ENCODE data around the gene HRH1. TPM values are rescaled to one million over a fixed set of nuclear protein-coding genes. Genes with fewer than 3 reads are reported as not detected.

HRH1 gene
- total RNA-seq, 1 experiment from 2014 or later, result 1.3 TPM

- no peaks in the 10 kb centered on the region for H3K9me3 Mint-ChIP-seq (ENCODE audit: unreplicated experiment)
Observed at GRCh38 chr3:11168406-11168805, 14.1 kb downstream of the HRH1 start.

GRCh38 chr3:11168881-11169805 lies 14.8 kb downstream of the HRH1 start:
- no peak for TF ChIP-seq CTCF (IDR thresholded peaks at IDR 0.05; ENCODE audit: insufficient read depth in 1 of 2, low read depth in 1 of 2, low read length in 1 of 2, severe bottlenecking in 1 of 2, unreplicated experiment in 1 of 2)
- Mint-ChIP-seq H3K36me3 (ENCODE audit: insufficient read depth, unreplicated experiment) (no peaks in the 10 kb centered on the region), H3K27me3 (ENCODE audit: insufficient read depth, unreplicated experiment) (peaks cover 10% of the 10 kb centered on the region), H3K27ac (ENCODE audit: unreplicated experiment) (no peak overlapping the region), H3K9me3 (ENCODE audit: unreplicated experiment) (no peaks in the 10 kb centered on the region), H3K4me3 (ENCODE audit: unreplicated experiment) (no peak overlapping the region), H3K4me1 (ENCODE audit: low read depth, unreplicated experiment) (no peaks in the 10 kb centered on the region)
- Histone ChIP-seq H3K36me3 (ENCODE audit: control insufficient read depth, insufficient read depth, low read length) (no peaks in the 10 kb centered on the region), H3K4me3 (ENCODE audit: low read depth, low read length) (no peak overlapping the region), H3K9me3 (no peaks in the 10 kb centered on the region), H3K27me3 (replicated peaks; ENCODE audit: control insufficient read depth, insufficient read depth, low read length) (no peaks in the 10 kb centered on the region; the same call in 1 of the 2 replicates), H3K4me1 (no peaks in the 10 kb centered on the region)
- CTCF ChIA-PET, result no interaction called here
- no TSS peak for BruUV-seq (replicated peaks)
- DNase-seq, result no peak
- POLR2A ChIA-PET, result no interaction called here
- intact Hi-C loops (cut with micrococcal nuclease; ENCODE audit: unreplicated experiment), result no loop called here

More at GRCh38 chr3:11168406-11168805, 14.1 kb downstream of the HRH1 start:
- Histone ChIP-seq H3K4me3 (ENCODE audit: low read depth, low read length) (no peak overlapping the region), H3K9me3 (no peaks in the 10 kb centered on the region), H3K4me1 (no peaks in the 10 kb centered on the region), H3K27me3 (replicated peaks; ENCODE audit: control insufficient read depth, insufficient read depth, low read length) (no peaks in the 10 kb centered on the region; the same call in 1 of the 2 replicates), H3K36me3 (ENCODE audit: control insufficient read depth, insufficient read depth, low read length) (no peaks in the 10 kb centered on the region)
- Mint-ChIP-seq H3K4me3 (ENCODE audit: unreplicated experiment) (no peak overlapping the region), H3K27me3 (ENCODE audit: insufficient read depth, unreplicated experiment) (peaks cover 15% of the 10 kb centered on the region), H3K4me1 (ENCODE audit: low read depth, unreplicated experiment) (no peaks in the 10 kb centered on the region), H3K36me3 (ENCODE audit: insufficient read depth, unreplicated experiment) (no peaks in the 10 kb centered on the region), H3K27ac (ENCODE audit: unreplicated experiment) (no peak overlapping the region)
- DNase-seq, result no peak
- BruUV-seq (replicated peaks), result no TSS peak
- TF ChIP-seq CTCF (IDR thresholded peaks at IDR 0.05; ENCODE audit: insufficient read depth in 1 of 2, low read depth in 1 of 2, low read length in 1 of 2, severe bottlenecking in 1 of 2, unreplicated experiment in 1 of 2), result no peak
- POLR2A ChIA-PET, result no interaction called here
- CTCF ChIA-PET, result no interaction called here
- intact Hi-C loops (cut with micrococcal nuclease; ENCODE audit: unreplicated experiment), result no loop called here

- no peak overlapping the region for H3K27ac Mint-ChIP-seq (ENCODE audit: unreplicated experiment)
Observed at GRCh38 chr3:11170052-11170770, 15.9 kb downstream of the HRH1 start.

More at GRCh38 chr3:11170052-11170770, 15.9 kb downstream of the HRH1 start:
- Histone ChIP-seq H3K27me3 (replicated peaks; ENCODE audit: control insufficient read depth, insufficient read depth, low read length) (no peaks in the 10 kb centered on the region; the same call in 1 of the 2 replicates), H3K36me3 (ENCODE audit: control insufficient read depth, insufficient read depth, low read length) (no peaks in the 10 kb centered on the region), H3K4me3 (ENCODE audit: low read depth, low read length) (no peak overlapping the region), H3K4me1 (no peaks in the 10 kb centered on the region), H3K9me3 (no peaks in the 10 kb centered on the region)
- BruUV-seq (replicated peaks), result no TSS peak
- ChIA-PET CTCF (no interaction called here), POLR2A (no interaction called here)
- Mint-ChIP-seq H3K9me3 (ENCODE audit: unreplicated experiment) (no peaks in the 10 kb centered on the region), H3K4me1 (ENCODE audit: low read depth, unreplicated experiment) (no peaks in the 10 kb centered on the region), H3K4me3 (ENCODE audit: unreplicated experiment) (no peak overlapping the region), H3K36me3 (ENCODE audit: insufficient read depth, unreplicated experiment) (no peaks in the 10 kb centered on the region), H3K27me3 (ENCODE audit: insufficient read depth, unreplicated experiment) (peaks cover 10% of the 10 kb centered on the region)
- intact Hi-C loops (cut with micrococcal nuclease; ENCODE audit: unreplicated experiment), result no loop called here
- no peak for TF ChIP-seq CTCF (IDR thresholded peaks at IDR 0.05; ENCODE audit: insufficient read depth in 1 of 2, low read depth in 1 of 2, low read length in 1 of 2, severe bottlenecking in 1 of 2, unreplicated experiment in 1 of 2)
- DNase-seq, result no peak
